ENCODE data around the gene SCN5A. TPM values are rescaled to one million over a fixed set of nuclear protein-coding genes. Genes with fewer than 3 reads are reported as not detected.

Gene SCN5A
- total and polyA plus RNA-seq, 2 donors (not counting 1 experiment from before 2014, with no cell fraction given): 0.20 to 0.37 TPM

- Mint-ChIP-seq H3K27me3 (no peaks in the 10 kb centered on the region), H3K4me1 (no peaks in the 10 kb centered on the region), H3K27ac (no peak overlapping the region), H3K4me3 (no peak overlapping the region), H3K9me3 (ENCODE audit: insufficient read depth) (no peaks in the 10 kb centered on the region)
- H2AFZ ChIP-seq (ENCODE audit: insufficient read depth, low read depth, low read length, poor library complexity, severe bottlenecking): no peak overlapping the region
- ATAC-seq (ENCODE audit: low read depth): no peak
- no peak overlapping the region for H3K4me3 ChIP-seq (ENCODE audit: control extremely low read depth in 1 of 5, extremely low read depth in 1 of 5, insufficient read depth in 1 of 5, low read depth in 2 of 5, low read length in 4 of 5)
- H3K36me3 ChIP-seq (replicated peaks in 1 of 2; ENCODE audit: control extremely low read depth in 1 of 2, control insufficient read depth in 1 of 2, extremely low read depth in 1 of 2, insufficient read depth in 2 of 2, low read length in 1 of 2): no peaks in the 10 kb centered on the region
- peaks cover 0 to 8% (median 0%) of the 10 kb centered on the region in 3 donors for H3K9me3 ChIP-seq (ENCODE audit: control extremely low read depth in 1 of 3, control insufficient read depth in 2 of 3, insufficient read depth in 1 of 3, low read length in 2 of 3)
- no peak overlapping the region for H3K4me2 ChIP-seq (replicated peaks; ENCODE audit: low read depth, low read length, poor library complexity, severe bottlenecking)
- POLR2A ChIA-PET: no interaction called here
- TF ChIP-seq CTCF (IDR thresholded peaks at IDR 0.05) (no peak), EZH2 (IDR thresholded peaks at IDR 0.05; ENCODE audit: borderline replicate concordance, insufficient read depth, low read depth, low read length, poor library complexity, severe bottlenecking) (no peak)
- CTCF ChIA-PET: no interaction called here
- intact Hi-C loops (cut with micrococcal nuclease): no loop called here
- WGBS (ENCODE audit: insufficient coverage): 63% methylated on average over 8 of the region's 10 CpGs
- no peak for DNase-seq
- H3K79me2 ChIP-seq (ENCODE audit: control insufficient read depth, insufficient read depth, low read length): no peaks in the 10 kb centered on the region
- no peaks in the 10 kb centered on the region for H3K4me1 ChIP-seq (ENCODE audit: control insufficient read depth in 2 of 2, insufficient read depth in 2 of 2, low read length in 2 of 2)
- no peak overlapping the region for H3K9ac ChIP-seq (ENCODE audit: low read length)
- H3K27me3 ChIP-seq (replicated peaks in 1 of 4; ENCODE audit: control extremely low read depth in 1 of 4, control insufficient read depth in 3 of 4, insufficient read depth in 4 of 4, low read length in 3 of 4): no peaks in the 10 kb centered on the region
- H3K27ac ChIP-seq (ENCODE audit: low read length in 2 of 2): no peak overlapping the region
- no peaks in the 10 kb centered on the region for H4K20me1 ChIP-seq (ENCODE audit: control insufficient read depth, insufficient read depth, low read length, poor library complexity, severe bottlenecking)
These were observed 61.0 kb downstream of the SCN5A start for GRCh38 chr3:38588371-38588971.

DNA sequence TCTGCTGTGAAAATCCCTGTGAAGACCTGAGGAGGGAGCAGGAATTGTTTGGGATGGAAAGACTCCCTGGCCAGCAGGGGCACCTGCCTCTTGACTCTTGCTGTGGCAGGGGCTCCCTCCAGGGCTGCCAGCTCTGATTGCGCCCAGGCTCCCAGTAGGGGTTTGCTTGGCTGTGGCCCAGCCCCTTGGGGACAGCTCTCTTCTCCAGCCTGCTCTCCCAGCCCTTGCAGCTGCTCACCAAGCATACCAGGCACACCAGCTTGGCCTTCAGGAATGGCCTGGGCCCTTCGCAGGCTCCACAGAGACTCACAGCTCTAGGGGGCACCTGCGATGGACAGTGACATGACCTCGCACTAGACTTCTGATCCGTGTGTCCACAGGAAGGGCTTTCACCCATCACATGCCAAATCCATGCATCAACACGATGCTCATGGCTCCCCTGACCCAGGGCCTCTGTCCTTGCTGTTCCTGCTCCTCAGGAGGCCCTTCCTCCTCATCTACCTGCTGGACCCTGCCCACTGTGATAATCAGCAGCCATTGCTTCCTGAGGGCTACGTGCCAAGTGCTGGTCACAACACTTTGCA lies 61.8 kb downstream of the SCN5A start:
- Mint-ChIP-seq H3K4me1 (no peaks in the 10 kb centered on the region), H3K4me3 (no peak overlapping the region), H3K27ac (no peak overlapping the region), H3K27me3 (no peaks in the 10 kb centered on the region), H3K9me3 (ENCODE audit: insufficient read depth) (no peaks in the 10 kb centered on the region)
- intact Hi-C loops (cut with micrococcal nuclease): no loop called here
- Histone ChIP-seq H3K36me3 (replicated peaks in 1 of 2; ENCODE audit: control extremely low read depth in 1 of 2, control insufficient read depth in 1 of 2, extremely low read depth in 1 of 2, insufficient read depth in 2 of 2, low read length in 1 of 2) (no peaks in the 10 kb centered on the region), H4K20me1 (ENCODE audit: control insufficient read depth, insufficient read depth, low read length, poor library complexity, severe bottlenecking) (no peaks in the 10 kb centered on the region), H3K27ac (ENCODE audit: low read length in 2 of 2) (no peak overlapping the region), H3K4me3 (ENCODE audit: control extremely low read depth in 1 of 5, extremely low read depth in 1 of 5, insufficient read depth in 1 of 5, low read depth in 2 of 5, low read length in 4 of 5) (no peak overlapping the region), H3K4me1 (ENCODE audit: control insufficient read depth in 2 of 2, insufficient read depth in 2 of 2, low read length in 2 of 2) (no peaks in the 10 kb centered on the region), H3K79me2 (ENCODE audit: control insufficient read depth, insufficient read depth, low read length) (no peaks in the 10 kb centered on the region), H3K9ac (ENCODE audit: low read length) (no peak overlapping the region), H3K9me3 (ENCODE audit: control extremely low read depth in 1 of 3, control insufficient read depth in 2 of 3, insufficient read depth in 1 of 3, low read length in 2 of 3) (peaks cover 0 to 11% (median 0%) of the 10 kb centered on the region in 3 donors), H3K27me3 (replicated peaks in 1 of 4; ENCODE audit: control extremely low read depth in 1 of 4, control insufficient read depth in 3 of 4, insufficient read depth in 4 of 4, low read length in 3 of 4) (no peaks in the 10 kb centered on the region), H2AFZ (ENCODE audit: insufficient read depth, low read depth, low read length, poor library complexity, severe bottlenecking) (no peak overlapping the region), H3K4me2 (replicated peaks; ENCODE audit: low read depth, low read length, poor library complexity, severe bottlenecking) (no peak overlapping the region)
- no peak for ATAC-seq (ENCODE audit: low read depth)
- DNase-seq: no peak
- ChIA-PET POLR2A (no interaction called here), CTCF (no interaction called here)
- TF ChIP-seq CTCF (IDR thresholded peaks at IDR 0.05): no peak
- TF ChIP-seq EZH2 (IDR thresholded peaks at IDR 0.05; ENCODE audit: borderline replicate concordance, insufficient read depth, low read depth, low read length, poor library complexity, severe bottlenecking): no peak
- 92% methylated on average over 6 of the region's 7 CpGs for WGBS (ENCODE audit: insufficient coverage)
